Activated T-cell treated with anti-CD3 and anti-CD28 coated beads, Interleukin-2, amount 50 U/mL, for 48 hours (primary cell): ENCODE measurements around the gene C11orf68.
A peak's percentile ranks its signal among the peaks of the same experiment; 100 is the strongest.

Source experiments
- DNase-seq, 2 experiments: peaks; one replicate each; pipeline ENCODE4 v3.0.0-alpha.2; 2020

Gene C11orf68

GRCh38 chr11:65888163-65888814, 30.6 kb downstream of the C11orf68 start, which contains the start of gene FIBP:
Gene FIBP, minus strand, starts transcription at chr11:65888471. Its CDS starts 53 bp downstream, at chr11:65888418.
- DNase-seq = peak; percentile 97 to 98

DNA sequence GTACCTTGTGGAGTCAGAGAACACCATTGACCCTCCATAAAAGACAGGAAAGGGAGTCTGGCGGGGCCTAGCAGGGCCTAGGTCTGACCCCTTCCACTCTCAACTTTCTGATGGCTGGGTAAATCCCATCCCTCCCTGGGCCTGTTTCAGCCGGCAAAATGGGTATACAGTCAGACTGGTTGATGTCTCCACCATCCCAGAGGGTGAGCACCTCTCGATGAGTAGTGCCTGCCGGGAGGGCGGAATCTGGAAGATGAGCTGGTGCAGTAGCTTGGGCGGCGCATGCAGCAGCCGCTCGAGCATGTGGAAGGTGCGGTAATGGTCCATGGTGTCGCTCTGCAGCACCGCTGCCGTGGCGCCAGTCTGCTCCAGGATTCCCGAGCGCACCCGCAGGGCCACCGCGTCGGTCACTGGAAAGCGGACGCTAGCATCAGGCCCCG, 31.1 kb downstream of the C11orf68 start:
- no peak for DNase-seq

DNA sequence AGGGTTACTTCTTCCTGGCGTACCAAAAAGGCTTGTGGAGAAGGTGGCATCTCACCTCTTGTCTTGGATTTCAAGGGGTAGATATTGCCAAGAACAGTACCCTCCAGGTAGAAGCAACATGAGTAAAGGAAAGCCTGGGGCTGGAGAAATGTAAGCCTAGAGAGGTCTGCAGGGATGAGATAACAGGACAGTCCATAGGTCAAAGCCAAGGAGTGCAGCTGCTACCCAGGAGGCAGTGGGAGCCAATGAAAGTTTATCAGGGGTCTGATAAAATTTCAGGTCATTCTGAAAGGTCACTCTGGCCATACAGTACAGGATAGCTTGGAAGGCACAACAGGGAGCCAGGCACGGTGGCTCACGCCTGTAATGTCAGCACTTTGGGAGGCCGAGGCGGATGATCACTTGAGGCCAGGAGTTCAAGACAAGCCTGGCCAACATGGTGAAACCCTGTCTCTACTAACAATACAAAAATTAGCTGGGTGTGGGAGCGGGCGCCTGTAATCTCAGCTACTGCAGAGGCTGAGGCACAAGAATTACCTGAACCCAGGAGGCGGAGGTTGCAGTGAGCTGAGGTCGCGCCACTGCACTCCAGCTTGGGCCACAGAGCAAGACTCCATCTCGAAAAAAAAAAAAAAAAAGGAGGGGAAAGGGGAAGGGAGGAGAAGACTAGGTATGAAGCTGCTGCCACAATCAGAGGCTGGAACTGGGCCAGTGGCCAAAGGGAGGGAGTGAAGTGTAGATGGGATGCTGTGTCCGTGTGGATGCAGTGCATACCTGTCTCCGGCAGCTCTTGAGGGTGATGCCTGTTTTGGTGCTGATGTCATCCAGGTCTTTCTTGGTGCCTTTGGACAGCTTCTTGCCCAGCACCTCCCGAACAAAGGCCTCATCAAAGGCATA, 31.8 kb downstream of the C11orf68 start:
- DNase-seq = no peak

DNA sequence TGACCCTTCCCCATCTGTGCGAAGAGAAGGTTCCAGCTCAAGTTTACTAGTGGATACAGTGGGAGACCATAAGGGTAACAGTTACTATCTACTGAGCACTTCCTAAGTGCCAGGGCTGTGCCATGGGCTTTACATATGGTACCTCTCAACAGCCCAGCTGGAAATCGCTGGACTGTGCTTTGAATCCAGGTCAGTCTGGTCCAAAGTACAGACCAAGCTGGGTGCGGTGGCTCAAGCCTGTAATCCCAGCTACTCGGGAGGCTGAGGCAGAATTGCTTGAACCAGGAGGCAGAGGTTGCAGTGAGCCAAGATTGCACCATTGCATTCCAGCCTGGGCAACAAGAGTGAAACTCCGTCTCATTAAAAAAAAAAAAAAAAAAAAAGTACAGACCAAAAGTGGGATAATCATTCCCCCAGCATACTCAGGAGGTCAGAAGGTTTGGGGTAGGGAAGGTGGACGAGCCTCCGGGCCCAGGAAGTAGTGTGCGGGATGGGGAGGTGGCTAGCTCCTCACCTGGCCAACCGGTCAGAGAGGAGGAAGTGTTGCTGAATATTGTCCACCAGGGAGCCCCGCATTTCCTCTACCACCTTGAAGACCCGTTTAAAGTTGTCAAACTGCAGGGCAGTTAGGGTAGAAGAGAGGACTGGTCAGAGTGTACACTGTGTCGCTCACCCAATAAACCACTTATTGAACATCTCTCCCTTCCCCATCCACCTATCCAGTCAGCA, 32.9 kb downstream of the C11orf68 start:
- no peak for DNase-seq

- no peak for DNase-seq
Observed at GRCh38 chr11:65885231-65885630, 33.6 kb downstream of the C11orf68 start.

DNA sequence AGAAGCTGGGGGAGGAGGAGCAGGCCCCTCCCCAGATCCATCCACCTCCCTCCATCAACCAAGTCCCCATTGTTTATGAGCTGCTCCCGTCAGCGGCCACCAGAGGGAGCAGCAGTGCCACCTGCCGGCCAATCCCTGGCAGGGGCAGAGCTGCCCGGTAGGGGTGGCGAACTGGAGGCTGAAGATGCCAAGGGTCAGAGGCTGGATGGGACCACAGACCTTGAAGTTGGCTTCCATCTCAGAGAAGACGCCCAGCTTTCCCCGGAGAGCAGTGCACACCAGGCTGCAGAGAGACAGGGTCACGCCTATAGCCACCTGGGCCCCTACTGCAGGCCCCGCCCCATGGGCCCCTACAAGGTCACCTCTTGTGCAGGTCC, 34.2 kb downstream of the C11orf68 start:
- DNase-seq = peak; percentile 88 to 90

GRCh38 chr11:65883786-65884715, 34.8 kb downstream of the C11orf68 start:
- DNase-seq = no peak

GRCh38 chr11:65883058-65883761, 35.7 kb downstream of the C11orf68 start:
- no peak for DNase-seq

- no peak for DNase-seq
Observed at GRCh38 chr11:65882120-65883057, 36.5 kb downstream of the C11orf68 start.

GRCh38 chr11:65880844-65881421, 37.9 kb downstream of the C11orf68 start:
- DNase-seq = no peak

DNA sequence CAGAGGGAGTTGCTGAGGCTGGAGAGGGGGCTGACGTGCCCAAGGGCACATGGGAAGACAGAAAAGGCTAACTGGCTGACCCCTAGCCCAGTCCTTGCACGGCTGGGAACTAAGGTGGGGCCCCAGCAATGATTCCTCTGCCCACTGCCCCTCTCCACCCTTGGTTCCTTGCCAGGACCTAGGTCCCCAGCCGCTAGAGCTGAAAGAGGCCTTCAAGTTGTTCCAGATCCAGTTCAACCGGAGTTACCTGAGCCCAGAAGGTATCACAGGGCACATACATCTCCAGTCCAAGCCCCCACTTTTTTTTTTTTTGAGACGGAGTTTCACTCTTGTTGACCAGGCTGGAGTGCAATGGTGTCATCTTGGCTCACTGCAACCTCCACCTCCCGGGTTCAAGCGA, 38.8 kb downstream of the C11orf68 start:
- DNase-seq = no peak

DNA sequence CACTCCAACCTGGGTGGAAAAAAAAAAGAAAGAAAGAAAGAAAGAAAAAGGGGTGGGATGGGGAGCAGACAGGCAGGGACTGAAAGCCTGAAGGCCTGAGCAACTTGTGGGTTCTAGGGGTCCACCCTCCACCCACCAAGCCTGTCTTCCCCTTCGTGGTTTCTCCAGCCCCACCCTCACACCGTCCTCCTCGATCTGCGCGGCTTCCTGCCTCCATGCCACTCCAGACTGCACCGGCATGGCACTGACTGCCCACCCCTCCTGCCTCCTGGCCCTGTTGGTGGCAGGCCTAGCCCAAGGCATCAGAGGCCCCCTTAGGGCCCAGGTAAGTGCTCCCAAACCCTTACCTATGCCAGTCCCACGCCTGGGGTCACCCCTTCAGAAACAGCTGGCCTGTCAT, 39.2 kb downstream of the C11orf68 start, which contains the start of gene CTSW:
Gene CTSW (plus strand): TSS at position 221 of the 400 bp plus-strand sequence. CDS start 18 bp downstream, at position 239.
- peak in 1 of 2 experiments; percentile 51 for DNase-seq

GRCh38 chr11:65873318-65874156, 45.3 kb downstream of the C11orf68 start:
- DNase-seq = peak; percentile 100

DNA sequence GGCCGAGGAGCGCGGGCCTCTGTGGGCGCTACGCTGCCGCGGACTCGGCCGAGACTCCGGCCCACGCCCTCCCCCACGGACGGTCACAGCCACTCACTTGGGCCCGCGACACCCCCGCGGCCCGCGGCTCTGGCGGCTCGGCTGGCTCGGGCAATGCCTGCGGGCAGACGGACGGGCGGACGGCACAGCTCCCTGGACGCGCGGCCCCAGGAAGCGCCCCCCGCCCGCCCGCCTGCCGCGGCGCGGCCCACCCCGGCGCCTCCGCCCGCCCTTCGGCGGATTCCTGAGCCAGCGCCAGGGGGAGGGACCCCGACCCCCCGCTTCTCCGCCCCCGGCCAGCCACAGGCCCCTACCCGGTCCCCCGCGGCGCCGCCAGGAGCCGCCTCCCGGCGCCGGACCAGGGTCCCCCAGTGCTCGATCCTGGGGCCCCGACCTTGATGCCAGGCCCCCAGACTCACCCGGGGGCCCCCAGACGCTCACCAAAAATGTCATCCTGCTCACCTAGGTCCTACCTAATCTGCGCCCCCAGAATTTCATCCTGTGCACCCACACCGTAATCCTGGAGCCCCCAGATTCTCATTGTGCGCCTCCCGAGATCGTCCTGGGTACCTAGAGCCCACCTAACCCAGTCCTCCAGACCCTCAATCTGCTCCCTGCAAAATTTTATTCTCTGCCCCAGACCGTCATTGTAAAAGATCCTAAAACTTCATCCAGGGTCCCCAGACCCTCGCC, 46.1 kb downstream of the C11orf68 start, which contains the start of gene EFEMP2:
Gene EFEMP2 (minus strand): TSS at position 215 of the 732 bp plus-strand sequence. CDS start 446 bp downstream, outside the sequence.
- DNase-seq = no peak

DNA sequence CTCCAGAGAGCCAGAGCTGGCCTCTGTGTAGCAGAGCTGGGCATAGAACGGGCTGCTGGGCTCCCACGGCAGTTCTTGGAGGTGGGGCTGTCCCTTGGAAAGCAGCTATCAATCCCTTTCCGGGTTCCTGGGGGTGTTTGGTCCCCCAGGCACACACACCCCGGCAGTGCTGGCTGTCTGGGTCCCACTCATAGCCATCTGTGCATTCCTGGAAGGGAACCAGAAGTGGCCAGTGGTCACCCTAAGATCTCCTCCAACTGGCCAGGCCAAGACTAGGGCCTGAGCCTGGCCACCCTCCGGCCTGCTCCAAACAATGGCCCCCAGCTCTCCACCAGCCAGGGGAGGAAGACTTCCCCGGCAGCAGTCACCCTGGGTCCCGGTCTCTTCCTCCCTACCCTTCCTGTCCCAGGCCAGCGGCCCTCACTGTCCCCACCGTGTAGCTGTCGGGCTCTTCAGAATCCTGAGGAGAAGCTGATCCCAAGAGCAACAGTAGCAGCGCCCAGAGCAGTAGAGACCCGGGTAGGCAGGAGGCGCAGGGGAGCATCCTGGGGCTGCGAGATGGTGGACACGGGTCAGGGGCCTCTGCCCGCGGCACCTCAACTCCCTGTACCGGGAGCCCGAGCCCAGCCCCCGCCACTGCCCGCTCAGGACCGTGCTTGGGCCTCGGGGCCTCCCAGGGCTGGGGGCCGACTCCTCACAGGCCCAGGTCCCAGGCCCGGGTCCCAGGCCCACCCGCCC, 46.9 kb downstream of the C11orf68 start:
- no peak for DNase-seq

DNA sequence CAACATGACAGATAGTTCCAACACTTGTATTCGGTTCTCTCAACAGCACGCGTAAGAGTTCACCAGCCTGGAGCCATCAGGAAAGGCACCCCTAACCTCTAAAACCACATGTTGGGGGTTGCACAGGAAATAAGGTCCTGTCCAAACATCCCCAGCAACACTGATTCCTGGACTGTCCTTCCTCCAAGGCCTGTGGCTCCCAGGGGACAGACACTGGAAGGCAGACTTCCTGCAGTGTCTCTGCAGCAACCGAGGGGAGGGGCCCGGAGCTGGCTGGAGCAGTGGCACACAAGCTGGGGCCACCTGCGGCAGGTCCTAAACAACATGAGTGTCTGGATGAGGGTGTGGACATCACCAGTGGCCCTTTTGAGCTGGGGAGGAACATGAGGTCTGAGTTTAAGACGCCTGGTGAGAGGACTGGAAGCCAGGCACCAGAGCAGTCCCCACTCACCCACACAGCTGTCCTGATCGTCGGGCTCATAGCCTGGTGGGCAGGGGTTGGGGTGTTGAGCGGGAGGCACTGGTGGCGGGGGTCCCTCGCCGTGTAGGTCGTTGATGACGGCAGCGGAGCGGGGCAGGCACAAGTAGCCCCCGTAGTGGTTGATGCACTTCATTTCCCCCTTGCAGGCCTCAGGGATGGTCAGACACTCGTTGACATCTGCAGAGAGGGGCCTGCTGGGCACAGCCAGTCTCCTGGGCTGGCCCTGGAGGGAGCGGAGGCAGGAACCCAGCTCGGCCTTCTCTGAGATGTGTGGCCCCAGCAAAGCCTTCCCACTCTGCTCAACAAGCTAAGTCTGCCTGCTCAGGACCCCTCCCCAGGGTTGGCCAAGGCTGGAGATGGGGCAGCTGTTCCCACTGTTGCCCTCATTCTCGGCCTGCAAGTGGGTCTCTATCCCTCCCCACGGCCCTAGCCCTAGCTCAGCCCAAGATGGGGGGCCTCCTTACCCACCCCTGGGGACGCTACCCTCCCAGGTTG, 47.9 kb downstream of the C11orf68 start:
- peak in 1 of 2 experiments; percentile 44 for DNase-seq
